GM19351 (cell line): Measurements from ENCODE around the gene TLCD1.

Experiments
- ATAC-seq: cut with Tn5 transposase; IDR thresholded peaks from one replicate; pipeline ENCODE4 v1.9.1; 2021; ENCODE audit warnings: mild to moderate bottlenecking, moderate library complexity; ENCODE audit not compliant: unreplicated experiment

Gene TLCD1

DNA sequence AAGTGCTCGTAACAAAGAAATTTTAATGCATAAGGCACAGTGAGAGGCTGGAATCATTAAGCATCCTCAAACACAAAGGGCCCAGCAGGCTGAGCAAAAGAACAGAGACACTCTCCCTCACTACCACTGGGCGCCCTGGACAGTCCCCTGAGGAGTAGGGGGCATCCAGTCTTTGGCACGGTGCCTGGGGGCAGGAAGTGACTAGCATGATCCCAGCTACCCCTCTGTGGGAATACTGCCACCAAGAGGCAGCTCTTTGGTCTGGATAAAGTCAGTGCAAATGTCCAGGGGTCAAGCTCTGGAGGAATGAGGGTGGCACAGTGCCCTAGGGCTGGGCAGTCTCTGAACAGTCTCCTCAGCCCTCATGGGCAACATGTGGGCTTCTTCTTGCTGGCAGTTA lies 11.8 kb downstream of the TLCD1 start:
- no peak for ATAC-seq

DNA sequence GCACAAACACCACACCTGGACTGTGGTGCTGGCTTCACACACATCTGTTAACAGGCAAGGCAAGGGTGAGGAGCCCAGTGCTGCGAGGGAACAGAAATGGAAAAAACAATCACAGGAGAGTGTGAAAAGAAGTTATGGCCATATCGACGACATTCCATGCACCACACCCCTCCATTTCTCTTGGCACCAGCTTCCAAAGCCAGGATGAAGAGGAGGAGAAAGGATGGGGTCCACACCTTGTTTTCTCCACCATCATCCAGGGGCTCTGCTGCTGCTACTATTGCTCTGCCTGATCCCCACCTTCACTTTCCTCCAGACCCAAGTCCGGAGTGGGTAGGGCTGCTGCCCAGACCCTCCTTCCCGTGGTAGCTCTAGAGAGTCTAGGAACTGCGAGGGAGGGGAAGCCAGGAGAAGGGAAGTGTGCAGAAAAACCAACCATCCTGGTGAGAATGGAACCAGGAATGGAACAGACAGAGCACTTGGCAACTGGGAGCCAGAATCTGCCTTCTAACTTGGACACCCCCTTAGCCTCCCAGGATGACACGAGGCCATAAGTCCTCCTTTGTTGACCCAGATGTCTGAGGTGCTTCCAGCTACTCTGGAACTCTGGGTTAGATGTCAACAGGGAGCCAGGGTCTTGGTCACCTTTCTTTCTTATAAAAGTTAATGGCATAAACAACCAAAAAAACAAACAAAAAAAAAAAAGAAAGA lies 13.2 kb downstream of the TLCD1 start:
- no peak for ATAC-seq

DNA sequence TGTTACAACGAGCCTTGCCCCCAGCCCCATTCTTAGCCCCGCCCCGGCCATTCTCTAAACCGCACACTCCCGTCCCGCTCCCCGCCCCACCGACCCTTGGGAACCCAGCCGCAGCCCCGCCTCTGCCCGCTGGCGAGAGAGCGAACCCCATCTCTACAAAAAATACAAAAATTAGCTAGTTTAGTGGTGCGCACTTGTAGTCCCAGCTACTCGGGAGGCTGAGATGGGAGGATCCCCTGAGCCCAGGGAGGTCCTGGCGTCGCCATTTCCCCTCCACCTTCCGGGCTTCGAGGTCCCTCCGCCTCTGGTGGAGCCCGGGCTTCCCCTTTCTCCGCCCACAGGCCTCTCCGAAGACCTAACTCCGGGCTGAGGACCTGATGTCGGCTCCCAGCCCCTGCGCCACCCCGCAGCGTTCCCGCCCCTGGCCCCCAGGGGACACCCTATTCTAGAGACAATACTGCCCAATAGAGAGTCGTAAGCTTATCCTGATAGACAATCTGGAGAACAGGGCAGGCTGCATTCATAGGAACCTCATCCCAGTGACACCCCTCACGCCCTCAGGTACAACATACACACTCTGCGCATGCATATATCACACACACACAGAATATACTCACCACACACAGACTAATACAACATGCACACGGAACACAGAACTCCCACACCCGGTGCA lies 13.9 kb downstream of the TLCD1 start:
- peak; percentile 8 for ATAC-seq

GRCh38 chr17:28711723-28712031 lies 14.4 kb downstream of the TLCD1 start, which contains the start of gene PROCA1:
TSS of gene PROCA1 (minus strand) at chr17:28711888. CDS start at chr17:28711660, 228 bp downstream.
- peak; percentile 16 for ATAC-seq

DNA sequence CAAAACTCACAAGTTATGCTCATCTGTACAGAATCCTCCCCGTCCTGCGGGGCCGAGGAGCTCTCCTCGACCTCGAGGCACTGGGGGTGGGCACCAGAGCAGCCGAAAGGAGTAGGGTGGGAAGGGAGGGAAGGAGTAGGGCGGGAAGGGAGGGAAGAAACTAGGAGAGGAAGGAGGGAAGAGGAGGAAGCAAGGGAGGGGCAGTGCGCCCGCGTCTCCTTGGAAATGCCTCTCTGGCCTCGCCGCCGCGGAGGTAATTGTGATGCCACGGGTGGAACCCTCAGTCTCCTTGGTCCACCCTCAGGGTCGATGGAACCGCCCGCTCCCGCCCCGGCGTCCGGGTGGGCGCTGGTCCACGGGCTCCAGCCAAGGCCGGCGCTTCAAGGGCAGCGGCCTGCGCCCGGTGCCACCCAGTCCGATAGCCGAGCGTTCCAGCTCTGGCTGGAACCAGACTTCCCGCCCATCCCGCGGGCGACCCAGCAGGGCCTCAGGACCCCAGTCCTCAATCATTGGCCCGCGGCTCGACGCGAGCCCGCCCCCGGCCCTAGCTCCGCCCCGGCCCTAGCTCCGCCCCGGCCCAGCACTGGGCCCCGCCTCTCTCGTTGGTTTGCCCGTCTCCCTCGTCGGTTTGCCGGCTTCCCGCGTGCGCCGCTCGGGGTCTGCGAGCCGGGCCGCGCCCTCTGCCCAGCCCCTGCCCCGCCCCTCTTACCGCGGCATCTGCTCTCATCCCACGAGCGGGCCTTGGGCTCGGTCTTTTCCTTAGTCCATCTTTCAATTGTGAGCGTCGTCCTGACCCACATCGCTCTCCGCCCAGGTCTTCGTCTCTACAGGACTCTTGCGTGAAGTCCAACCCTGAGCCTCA lies 14.9 kb downstream of the TLCD1 start:
- peak; percentile 80 for ATAC-seq

DNA sequence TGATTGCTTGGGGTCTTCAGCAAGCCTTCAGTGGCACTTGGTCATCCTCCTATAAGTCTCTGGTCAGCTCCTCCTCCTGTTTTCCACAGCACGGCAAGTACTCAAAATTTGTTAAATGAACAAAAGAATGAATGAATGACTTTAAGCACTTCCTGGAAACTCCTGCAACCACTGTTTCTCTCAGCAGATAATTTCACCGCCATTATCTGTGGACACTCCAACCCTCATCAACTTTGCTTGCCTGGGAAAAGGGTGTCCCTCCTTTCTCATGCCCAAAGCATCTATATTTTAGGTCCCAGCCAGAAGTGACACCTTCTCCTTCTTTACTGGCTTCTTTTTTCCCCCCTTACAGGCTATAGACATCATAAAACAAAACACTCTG lies 18.7 kb downstream of the TLCD1 start:
- no peak for ATAC-seq

GRCh38 chr17:28706471-28707338 lies 19.3 kb downstream of the TLCD1 start:
- no peak for ATAC-seq

- ATAC-seq: no peak
Observed at GRCh38 chr17:28705728-28706334, 20.2 kb downstream of the TLCD1 start.

DNA sequence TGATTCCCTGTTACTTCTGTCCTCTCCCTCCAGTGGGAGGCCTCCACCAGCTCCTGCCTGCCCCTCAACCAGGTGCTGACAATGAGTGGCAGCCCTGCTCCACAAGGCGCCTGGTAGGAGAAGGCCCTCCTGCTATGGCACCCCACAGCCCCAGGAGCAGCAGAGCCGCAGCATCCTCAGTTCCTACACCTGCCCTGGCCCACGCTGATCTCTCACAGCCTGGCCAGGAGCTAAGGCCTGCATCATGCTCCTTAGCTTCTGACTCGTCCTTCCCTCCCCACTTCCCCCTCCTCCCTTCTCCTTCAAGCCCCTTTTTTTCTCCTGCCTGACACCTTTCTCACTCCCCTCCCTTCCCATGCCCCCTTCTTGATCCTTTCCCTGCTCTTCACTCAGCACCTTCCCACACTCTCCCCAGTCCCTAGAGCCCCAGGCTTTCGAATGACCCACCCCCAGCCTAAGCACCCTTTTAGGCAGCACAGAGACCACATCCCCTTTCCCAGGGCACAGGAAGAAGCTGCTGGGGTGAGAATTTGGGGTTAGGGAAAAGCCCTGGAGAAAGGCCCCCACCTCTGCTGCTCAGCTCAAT lies 20.9 kb downstream of the TLCD1 start:
- no peak for ATAC-seq

- ATAC-seq: no peak
Observed at GRCh38 chr17:28704219-28704858, 21.7 kb downstream of the TLCD1 start.

DNA sequence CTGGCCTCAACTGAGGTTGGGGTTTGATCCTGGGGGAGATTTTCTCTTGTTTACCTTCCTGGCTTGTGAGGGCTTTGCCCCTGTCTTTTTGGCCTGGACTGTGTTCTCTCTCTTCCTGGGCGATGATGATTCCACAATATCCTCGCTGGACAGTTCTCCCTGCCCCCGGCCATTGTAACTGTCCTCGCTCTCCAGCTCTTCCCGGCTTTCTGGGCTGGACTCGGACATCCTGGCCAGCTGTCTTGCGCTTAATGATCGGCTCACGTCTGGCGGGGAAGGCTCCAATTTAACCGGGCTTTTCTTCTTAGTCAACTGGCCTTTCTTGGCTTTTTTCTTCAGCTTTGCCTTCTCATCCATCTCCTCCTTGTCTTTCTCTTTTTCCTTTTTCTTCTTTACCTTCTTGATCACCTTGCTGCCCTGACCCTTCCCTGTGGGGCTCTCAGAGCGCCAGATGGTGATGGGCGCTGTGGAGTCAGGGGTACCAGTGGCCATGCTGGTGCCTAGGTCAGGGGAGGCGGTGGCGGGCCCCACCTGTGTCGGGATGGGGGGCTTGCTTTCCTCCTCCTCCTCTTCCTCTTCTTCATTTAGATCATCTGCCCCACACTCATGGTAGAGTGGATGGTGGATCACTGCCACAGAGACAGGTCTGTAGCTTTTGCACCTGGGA lies 22.3 kb downstream of the TLCD1 start:
- no peak for ATAC-seq

DNA sequence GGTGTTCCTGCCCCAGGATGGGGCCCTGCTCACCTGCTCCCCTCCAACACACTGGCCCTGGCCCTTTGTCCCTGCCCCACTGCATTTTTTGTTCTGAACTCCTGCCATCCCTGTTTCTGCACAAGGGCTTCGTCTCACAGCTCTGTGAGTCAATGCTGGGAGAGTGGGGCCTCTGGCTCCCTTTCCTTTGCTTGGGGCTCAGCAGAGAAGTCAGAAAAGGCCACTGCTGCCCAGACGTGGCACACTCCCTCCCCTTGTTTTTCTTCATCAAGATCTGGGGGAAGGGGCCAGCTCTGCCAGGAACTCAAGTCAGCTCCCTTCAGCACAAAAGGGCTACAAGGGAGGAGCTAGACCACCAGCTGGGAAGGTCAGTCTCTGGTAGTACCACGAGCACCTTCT lies 23.3 kb downstream of the TLCD1 start:
- no peak for ATAC-seq

DNA sequence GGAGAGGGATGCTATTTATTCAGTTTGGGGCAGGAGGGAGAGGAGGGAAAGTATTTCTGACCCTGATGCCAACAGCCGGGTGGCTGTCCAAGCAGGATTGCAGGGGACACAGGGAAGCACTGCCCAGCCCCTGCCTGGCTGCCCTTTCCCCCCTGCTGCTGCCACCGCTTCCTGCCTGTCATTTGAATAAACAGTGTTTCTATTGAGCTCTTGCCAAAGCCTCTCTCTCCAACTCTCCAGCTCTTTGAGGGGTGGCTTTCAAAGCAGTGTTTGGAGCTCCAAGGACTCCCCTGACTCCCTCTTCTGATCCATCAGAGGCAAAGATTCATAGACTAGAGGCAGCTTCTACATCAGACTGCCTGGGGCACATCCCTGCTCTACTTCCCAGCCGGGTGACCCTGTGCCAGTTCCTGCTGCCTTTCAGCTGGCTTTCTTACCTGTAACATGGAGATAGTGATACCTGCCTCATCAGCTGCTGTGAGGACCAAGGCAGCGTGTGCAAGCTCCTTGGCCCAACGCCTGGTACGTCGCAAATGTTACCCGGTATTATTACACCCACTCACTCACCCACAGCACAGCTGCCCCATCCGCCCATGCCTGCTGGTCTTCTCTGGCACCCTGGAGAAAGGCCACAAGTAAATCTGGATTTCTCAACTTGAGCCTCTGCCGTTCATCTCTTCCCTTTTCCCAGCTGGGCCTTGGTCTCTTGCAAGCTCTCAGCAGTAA lies 23.8 kb downstream of the TLCD1 start:
- no peak for ATAC-seq

- ATAC-seq: no peak
Observed at GRCh38 chr17:28700830-28701492, 25.1 kb downstream of the TLCD1 start.

DNA sequence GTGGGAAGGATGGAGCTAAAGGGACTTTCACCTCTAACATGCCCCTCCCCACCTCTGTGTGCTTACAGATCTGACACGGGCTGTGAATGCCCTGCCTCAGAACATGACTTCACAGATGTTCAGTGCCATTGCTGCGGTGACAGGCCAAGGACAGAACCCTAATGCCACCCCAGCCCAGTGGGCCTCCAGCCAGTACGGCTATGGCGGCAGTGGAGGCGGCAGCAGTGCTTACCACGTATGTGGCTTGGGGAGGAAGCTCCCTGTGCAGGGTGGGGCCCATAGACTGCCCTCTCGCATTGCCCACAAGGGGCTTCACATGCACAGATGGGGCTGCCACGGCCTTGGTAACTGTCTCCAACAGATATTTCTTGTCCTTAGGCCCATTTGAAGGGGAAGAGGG lies 25.8 kb downstream of the TLCD1 start:
- ATAC-seq: no peak

- no peak for ATAC-seq
Observed at GRCh38 chr17:28698253-28698941, 27.6 kb downstream of the TLCD1 start.

- ATAC-seq: no peak
Observed at GRCh38 chr17:28693869-28694268, 32.2 kb downstream of the TLCD1 start.
